Sciatic nerve (tissue), 2 donors: ENCODE data around the gene CYB5D1. TPM values are rescaled to one million over a fixed set of nuclear protein-coding genes. Genes with fewer than 3 reads are reported as not detected.

ENCODE experiments used
- ATAC-seq: fragments of 200-7000 bp; cut with Tn5 transposase; one replicate; pipeline ENCODE4 v1.9.1; 2020; ENCODE audit warnings: mild to moderate bottlenecking, moderate library complexity
- DNase-seq: peaks from one replicate; pipeline ENCODE4 v3.0.0-alpha.2; 2020; ENCODE audit warnings: low spot score
- intact Hi-C: fragments of 100-400 bp; cut with DNase I; formaldehyde crosslinking; loops from one replicate; pipeline ENCODE4 v1.14.2; 2022
- total RNA-seq: library from RNA; stranded (reverse); fragmentation: NEBNext Ultra II Directional; extraction: Animal tissue kit (Norgen Biotek cat#: 25700); gene quantifications from one replicate; pipeline ENCODE4 v1.2.1, GENCODE V29; 2021
- donor health status: DM: no; HTN: no; CAD: no.
- donor health status: DM: no; HTN: no; CAD: no.

CYB5D1 gene
- total RNA-seq, 1 donor from 2014 or later, result 13.3 TPM

GRCh38 chr17:7833011-7833794 is 24.6 kb upstream of the CYB5D1 start:
- peak; percentile 58 for DNase-seq
- intact Hi-C loops, result no loop called here
- ATAC-seq, result no peak

GRCh38 chr17:7833795-7834541 is 23.8 kb upstream of the CYB5D1 start, which contains the start of gene KDM6B:
KDM6B (plus strand) TSS chr17:7834217; CDS start chr17:7845555, 11,338 bp downstream.
- intact Hi-C loops, result no loop called here
- DNase-seq (peak; percentile 96), ATAC-seq (peak; percentile 79)

DNA sequence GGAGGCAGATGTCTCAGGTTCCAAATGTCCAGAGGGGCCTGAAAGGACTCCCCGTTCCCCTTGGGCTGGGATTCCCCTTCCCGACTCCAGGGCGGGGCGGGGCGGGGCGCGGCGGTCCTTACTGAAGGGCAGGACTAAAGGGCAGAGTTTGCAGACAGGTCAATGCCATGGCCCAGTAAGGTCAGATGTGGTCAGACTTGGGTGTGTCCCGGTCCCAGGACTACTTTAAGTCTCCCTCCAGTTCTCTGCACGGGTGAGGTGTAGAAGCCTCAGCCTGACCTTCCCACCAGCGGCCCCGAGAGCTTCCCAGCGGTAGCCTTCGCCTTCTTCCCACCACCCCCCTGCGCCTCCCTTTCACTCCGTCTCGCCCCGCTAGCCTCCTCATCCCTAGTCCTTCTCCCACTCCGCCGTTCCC is 23.3 kb upstream of the CYB5D1 start:
- DNase-seq (peak; percentile 84), ATAC-seq (peak; percentile 60)
- intact Hi-C loops, result no loop called here

DNA sequence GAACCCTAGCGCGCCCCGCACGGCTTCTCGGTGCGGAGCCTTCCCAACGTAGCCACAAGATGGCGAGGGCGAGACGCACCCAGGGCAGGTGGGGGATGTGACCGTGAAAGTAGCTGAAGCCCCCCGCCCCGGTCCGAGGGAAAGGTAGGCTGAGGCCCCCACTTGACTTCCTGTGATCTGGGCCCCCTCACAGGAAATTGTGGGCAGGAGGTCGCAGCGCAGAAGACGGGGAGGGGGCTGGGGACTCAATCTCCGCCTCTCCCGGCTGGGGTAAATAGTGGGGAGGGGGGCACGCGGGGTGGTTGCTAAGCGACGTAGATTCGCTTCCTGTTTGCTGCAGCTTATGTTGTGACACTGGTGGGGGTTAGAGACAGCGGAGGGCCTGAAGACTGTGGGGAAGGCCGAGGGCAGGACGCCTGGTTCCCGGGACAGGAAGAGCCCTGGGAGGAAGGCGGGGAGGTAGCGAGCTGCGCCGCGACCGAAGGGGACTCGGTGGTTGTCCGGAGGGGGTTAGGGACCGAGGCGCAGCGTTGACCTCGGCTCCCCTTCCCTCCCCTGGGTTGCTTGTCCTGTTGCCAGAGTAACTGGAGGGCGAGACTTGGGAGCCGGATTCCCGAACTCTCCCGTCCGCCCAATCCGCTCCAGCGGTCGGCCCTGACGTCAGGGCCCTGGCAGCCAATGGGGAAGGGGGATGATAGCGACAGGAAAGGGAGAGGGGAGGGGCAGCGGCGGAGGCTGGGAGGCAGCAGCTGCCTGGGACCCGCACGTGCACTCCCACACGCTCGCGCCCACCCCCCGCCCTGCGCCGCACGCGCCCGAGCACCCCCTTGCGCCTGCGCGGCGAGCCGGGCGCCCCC is 22.6 kb upstream of the CYB5D1 start:
- peak; percentile 98 for DNase-seq
- intact Hi-C loops, result no loop called here
- peak; percentile 83 for ATAC-seq

DNA sequence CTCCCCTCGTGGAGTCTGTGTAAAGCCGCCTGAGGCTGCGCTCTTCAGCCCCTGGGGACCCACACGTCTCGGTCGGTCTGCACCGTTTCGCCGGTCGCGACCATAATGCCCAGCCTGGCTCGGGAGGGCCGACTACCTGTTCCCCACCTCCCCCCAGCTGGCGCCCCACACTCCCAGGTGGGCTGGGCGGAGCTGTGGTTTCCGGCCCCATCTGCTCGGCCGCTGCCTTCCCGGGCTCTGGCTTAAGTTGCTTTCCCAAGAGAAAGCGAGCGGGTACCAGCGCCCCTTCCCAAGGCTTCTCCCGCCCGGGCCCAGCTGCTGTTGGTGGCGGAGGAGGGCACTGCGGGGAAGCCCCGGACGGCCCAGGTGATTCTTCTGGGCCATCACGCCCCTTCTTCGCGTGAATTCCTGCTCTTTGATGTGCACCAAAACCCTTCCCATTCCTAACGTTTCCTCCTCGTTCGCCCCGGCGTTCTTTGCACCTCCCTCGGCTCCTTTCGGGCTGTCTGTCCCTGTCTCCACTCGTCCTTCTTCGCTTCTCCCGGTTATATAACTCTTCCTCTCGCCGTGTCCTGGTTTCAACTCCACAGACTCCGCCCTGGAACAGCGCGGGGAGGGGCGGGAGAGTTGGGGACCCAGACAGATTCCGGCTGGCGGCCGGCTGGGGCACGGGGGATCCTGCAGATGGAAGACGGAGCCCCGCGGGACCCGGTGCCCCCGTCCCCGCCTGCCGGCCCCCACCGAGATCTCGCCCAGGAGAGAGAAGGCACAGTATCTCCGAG is 21.8 kb upstream of the CYB5D1 start:
- intact Hi-C loops, result no loop called here
- DNase-seq, result peak; percentile 84
- peak; percentile 35 for ATAC-seq

- peak; percentile 94 for DNase-seq
- ATAC-seq, result peak; percentile 60
- intact Hi-C loops, result no loop called here
These were observed 21.0 kb upstream of the CYB5D1 start for GRCh38 chr17:7836596-7837407.

GRCh38 chr17:7837408-7838088 is 20.3 kb upstream of the CYB5D1 start:
- intact Hi-C loops, result no loop called here
- no peak for DNase-seq
- no peak for ATAC-seq

DNA sequence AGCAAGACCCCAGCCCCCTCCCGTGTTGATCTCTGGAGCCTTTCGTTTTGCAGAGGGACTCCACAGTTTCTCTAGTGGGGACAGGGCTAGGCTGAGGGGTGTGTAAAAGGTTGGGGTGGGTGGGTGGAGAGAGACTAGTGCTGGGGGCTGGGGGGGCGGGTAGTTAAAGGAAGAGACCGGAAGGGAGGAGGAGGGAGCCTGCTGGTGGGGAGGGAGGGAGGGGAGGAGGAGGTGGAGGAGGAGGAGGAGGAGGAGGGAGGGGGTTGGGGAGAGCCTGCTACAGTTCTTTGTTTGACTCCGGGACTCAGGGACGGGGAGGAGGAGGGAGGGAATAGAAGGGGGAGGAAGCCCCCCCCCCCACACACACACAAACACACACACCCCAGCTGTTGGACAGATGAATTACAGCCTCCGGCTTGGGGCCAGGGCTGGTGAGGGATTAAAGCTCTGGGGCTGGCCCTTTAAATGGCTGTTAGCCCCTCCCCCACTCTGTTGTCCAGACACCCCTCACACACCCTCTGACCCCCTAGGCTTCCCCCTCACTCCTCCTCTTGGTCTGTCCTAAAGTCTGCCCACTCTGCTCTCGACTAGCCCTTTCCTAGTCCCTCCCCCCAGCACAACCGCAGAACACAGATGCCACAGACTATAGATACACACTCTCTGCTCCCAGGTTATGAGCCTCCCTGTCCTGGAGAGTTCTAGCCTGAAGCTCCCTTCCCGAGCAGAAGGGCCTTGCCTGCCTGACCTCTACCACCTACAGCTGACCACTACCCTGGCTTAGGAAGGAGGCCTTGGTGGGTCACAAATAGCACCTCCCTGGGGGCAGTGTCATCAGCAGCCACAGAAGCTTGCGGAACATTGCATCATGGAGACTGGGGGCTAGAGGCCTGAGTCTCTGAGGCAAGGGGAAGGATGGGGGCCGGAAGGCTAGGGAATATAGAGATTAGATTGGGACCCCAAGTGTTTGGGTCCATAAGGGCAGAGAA is 19.4 kb upstream of the CYB5D1 start:
- DNase-seq, result no peak
- intact Hi-C loops, result no loop called here
- ATAC-seq, result no peak

- intact Hi-C loops, result no loop called here
- ATAC-seq (no peak), DNase-seq (no peak)
These were observed 18.5 kb upstream of the CYB5D1 start for GRCh38 chr17:7839190-7839875.

- ATAC-seq, result no peak
- no peak for DNase-seq
- intact Hi-C loops, result loop anchor here (5.0 kb wide), 1 partner anchor 332 kb away; no protein-coding TSS in a partner anchor
These were observed 17.9 kb upstream of the CYB5D1 start for GRCh38 chr17:7839876-7840261.

- no peak for DNase-seq
- intact Hi-C loops, result loop anchor here (5.0 kb wide), 1 partner anchor 332 kb away; no protein-coding TSS in a partner anchor
- ATAC-seq, result no peak
These were observed 17.4 kb upstream of the CYB5D1 start for GRCh38 chr17:7840441-7840840.

GRCh38 chr17:7840875-7841274 is 16.9 kb upstream of the CYB5D1 start:
- DNase-seq, result no peak
- intact Hi-C loops, result loop anchor here (5.0 kb wide), 1 partner anchor 331 kb away; no protein-coding TSS in a partner anchor
- no peak for ATAC-seq

GRCh38 chr17:7841396-7841914 is 16.3 kb upstream of the CYB5D1 start:
- intact Hi-C loops, result loop anchor here (5.0 kb wide), 1 partner anchor 331 kb away; no protein-coding TSS in a partner anchor
- DNase-seq (peak; percentile 91), ATAC-seq (peak; percentile 51)

- DNase-seq (peak; percentile 96), ATAC-seq (peak; percentile 84)
- intact Hi-C loops, result loop anchor here (5.0 kb wide), 1 partner anchor 330 kb away; no protein-coding TSS in a partner anchor
These were observed 15.9 kb upstream of the CYB5D1 start for GRCh38 chr17:7841915-7842379.
